GM19035 (cell line): ENCODE data around the gene KLHL10.
"Not testable (repeated sequence)": the region's sequence is repeated elsewhere in the genome, so short reads cannot be mapped to it uniquely, and the experiment has no call there.

Experiments used
- ATAC-seq: cut with Tn5 transposase; IDR thresholded peaks from one replicate; pipeline ENCODE4 v1.9.1; 2021; ENCODE audit not compliant: unreplicated experiment

KLHL10 gene

GRCh38 chr17:41813152-41813680, 24.4 kb upstream of the KLHL10 start:
- no peak for ATAC-seq

GRCh38 chr17:41813699-41814124, 23.9 kb upstream of the KLHL10 start:
- no peak for ATAC-seq

DNA sequence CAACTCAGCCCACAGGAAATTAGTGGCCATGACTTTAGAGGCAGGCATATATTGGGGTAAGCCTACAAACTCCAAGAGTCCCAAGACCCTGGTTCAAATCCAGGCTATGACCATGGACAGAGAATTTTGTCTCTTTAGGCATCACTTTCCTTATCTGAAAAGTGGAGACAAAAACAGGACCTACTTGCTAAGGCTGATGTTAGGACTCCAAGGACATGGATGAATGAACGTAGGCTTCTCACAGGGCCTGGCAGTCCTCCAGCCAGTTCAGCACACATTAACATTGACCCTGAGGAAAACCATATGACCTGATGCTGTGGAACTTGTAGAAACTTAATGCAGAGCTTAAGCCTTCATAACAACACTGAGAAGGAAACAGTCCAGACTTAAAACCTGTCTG, 23.4 kb upstream of the KLHL10 start:
- ATAC-seq = no peak

- ATAC-seq = no peak
Observed at GRCh38 chr17:41816637-41817320, 20.8 kb upstream of the KLHL10 start.

DNA sequence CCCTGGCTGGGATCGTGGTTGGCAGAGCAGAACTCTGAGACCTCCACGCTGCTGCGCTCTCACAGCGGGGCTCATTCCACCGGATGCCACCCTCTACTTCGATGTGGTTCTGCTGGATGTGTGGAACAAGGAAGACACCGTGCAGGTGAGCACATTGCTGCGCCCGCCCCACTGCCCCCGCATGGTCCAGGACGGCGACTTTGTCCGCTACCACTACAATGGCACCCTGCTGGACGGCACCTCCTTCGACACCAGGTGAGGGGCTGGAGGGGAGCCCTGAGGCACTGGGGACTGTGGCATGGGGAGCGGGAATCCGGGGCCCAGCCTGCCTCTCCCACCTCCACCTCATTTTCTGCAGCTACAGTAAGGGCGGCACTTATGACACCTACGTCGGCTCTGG, 19.6 kb upstream of the KLHL10 start:
- no peak for ATAC-seq

GRCh38 chr17:41821776-41822175, 15.8 kb upstream of the KLHL10 start:
- no peak for ATAC-seq

DNA sequence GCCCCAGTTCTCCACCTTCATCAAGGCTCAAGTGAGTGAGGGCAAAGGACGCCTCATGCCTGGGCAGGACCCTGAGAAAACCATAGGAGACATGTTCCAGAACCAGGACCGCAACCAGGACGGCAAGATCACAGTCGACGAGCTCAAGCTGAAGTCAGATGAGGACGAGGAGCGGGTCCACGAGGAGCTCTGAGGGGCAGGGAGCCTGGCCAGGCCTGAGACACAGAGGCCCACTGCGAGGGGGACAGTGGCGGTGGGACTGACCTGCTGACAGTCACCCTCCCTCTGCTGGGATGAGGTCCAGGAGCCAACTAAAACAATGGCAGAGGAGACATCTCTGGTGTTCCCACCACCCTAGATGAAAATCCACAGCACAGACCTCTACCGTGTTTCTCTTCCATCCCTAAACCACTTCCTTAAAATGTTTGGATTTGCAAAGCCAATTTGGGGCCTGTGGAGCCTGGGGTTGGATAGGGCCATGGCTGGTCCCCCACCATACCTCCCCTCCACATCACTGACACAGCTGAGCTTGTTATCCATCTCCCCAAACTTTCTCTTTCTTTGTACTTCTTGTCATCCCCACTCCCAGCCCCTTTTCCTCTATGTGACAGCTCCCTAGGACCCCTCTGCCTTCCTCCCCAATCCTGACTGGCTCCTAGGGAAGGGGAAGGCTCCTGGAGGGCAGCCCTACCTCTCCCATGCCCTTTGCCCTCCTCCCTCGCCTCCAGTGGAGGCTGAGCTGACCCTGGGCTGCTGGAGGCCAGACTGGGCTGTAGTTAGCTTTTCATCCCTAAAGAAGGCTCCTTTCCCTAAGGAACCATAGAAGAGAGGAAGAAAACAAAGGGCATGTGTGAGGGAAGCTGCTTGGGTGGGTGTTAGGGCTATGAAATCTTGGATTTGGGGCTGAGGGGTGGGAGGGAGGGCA, 15.1 kb upstream of the KLHL10 start:
- no peak for ATAC-seq

GRCh38 chr17:41823141-41823524, 14.5 kb upstream of the KLHL10 start:
- ATAC-seq = no peak

GRCh38 chr17:41823580-41823979, 14.0 kb upstream of the KLHL10 start:
- ATAC-seq = no peak

DNA sequence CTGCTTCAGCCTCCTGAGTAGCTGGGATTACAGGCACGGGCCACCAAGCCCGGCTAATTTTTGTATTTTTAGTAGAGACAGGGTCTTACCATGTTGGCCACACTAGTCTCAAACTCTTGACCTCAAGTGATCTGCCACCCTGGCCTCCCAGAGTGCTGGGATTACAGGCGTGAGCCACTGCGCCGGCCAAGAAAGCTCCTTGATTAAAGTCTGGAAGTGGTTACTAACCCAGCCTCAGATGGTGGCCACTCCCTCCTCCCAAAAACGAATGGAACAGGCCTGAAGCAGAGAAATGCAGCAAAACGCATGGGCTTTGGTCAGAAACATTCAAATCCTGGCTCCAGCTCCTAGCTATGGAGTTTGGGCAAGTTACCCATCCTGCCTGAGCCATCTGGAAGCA, 13.5 kb upstream of the KLHL10 start:
- ATAC-seq = no peak

GRCh38 chr17:41825175-41825845, 12.3 kb upstream of the KLHL10 start:
- no peak for ATAC-seq

GRCh38 chr17:41829961-41830360, 7.7 kb upstream of the KLHL10 start:
- not testable (repeated sequence) for ATAC-seq

GRCh38 chr17:41835214-41835799, 2.3 kb upstream of the KLHL10 start:
- peak; percentile 37 for ATAC-seq

- peak; percentile 72 for ATAC-seq
Observed at GRCh38 chr17:41835800-41836549, 1.6 kb upstream of the KLHL10 start, which contains the start of gene NT5C3B. TSS of gene NT5C3B (minus strand) at chr17:41836232. CDS start at chr17:41836193, 39 bp downstream.

DNA sequence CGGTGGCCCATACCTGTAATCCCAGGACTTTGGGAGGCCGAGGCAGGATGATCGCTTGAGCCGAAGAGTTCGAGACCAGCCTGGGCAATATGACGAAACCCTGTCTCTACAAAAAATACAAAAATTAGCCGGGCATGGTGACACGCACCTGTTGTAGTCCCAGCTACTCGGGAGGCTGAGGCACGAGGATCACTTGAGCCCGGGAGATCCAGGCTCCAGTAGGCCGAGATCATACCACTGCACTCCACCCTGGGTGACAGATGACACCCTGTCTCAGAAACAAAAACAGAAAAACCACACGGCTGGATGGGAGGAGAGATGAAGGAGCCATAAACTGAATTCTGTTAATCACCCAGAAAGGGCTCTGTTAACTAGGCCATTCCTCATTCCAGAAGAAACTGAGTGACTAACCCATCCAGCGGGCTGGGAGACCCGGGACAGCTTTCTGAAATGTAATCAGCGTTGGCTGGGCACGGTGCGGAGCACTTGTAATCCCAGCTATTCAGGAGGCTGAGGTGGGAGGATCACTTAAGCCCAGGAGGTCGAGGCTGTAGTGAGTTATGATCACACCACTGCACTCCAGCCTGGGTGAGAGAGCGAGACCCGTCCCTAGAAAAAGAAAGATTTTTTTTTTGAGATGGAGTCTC, 952 bp upstream of the KLHL10 start:
- no peak for ATAC-seq

GRCh38 chr17:41839448-41839847, 1.8 kb downstream of the KLHL10 start:
- ATAC-seq = not testable (repeated sequence)

- ATAC-seq = not testable (repeated sequence)
Observed at GRCh38 chr17:41840781-41841180, 3.2 kb downstream of the KLHL10 start.

DNA sequence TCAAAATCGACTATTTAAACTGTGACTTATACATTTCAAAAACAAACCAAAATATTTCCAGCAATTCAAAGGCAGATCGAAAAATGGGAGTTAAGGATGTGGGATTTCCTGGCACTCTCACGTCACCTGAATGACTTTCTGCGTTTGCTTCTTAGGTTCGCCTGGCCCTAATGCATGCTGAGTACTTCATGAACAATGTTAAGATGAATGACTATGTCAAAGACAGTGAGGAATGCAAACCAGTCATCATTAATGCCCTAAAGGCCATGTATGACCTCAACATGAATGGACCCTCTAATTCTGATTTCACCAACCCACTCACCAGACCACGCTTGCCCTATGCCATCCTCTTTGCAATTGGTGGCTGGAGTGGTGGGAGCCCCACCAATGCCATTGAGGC, 7.3 kb downstream of the KLHL10 start:
- no peak for ATAC-seq

DNA sequence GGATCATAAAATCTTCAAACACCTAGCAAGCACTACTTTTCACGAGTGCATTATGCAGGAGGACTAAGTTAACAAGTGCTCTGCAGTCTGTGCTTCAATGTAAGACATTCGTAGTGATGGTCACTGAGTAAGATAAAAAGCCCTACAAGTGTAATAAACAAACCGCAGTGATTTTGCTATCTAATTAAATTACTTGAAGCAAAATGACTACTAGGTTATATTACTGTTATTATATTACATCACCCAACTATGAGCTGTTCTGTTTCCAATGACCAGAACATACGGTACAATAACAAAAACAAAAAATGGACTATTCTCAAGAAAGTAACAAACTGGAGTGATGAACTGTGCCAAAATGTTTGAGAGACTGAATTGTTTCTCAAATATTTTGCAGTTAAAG, 11.2 kb downstream of the KLHL10 start:
- ATAC-seq = no peak
